Measurements from ENCODE around the gene GRIN3B.

GRCh38 chr19:960020-960419 lies 40.2 kb upstream of the GRIN3B start:
- TF ChIP-seq, protein P1, sequence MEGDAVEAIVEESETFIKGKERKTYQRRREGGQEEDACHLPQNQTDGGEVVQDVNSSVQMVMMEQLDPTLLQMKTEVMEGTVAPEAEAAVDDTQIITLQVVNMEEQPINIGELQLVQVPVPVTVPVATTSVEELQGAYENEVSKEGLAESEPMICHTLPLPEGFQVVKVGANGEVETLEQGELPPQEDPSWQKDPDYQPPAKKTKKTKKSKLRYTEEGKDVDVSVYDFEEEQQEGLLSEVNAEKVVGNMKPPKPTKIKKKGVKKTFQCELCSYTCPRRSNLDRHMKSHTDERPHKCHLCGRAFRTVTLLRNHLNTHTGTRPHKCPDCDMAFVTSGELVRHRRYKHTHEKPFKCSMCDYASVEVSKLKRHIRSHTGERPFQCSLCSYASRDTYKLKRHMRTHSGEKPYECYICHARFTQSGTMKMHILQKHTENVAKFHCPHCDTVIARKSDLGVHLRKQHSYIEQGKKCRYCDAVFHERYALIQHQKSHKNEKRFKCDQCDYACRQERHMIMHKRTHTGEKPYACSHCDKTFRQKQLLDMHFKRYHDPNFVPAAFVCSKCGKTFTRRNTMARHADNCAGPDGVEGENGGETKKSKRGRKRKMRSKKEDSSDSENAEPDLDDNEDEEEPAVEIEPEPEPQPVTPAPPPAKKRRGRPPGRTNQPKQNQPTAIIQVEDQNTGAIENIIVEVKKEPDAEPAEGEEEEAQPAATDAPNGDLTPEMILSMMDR (IDR thresholded peaks at IDR 0.05), result no peak
- TF ChIP-seq POLR2A (IDR thresholded peaks at IDR 0.05), result no peak
